Endodermal cell (in vitro differentiated cells): ENCODE measurements around the gene FCN2. TPM values are rescaled to one million over a fixed set of nuclear protein-coding genes. Genes with fewer than 3 reads are reported as not detected.

Source experiments
- DNase-seq: peaks from one replicate; pipeline ENCODE4 v3.0.0-alpha.2; 2017
- H3K27ac ChIP-seq: 2 replicates; pipeline ENCODE4 v1.5.1; 2013; ENCODE audit warnings: mild to moderate bottlenecking, low read depth, low read length, moderate library complexity
- H3K27me3 ChIP-seq: 2 replicates; pipeline ENCODE4 v1.6.1; 2013; ENCODE audit warnings: mild to moderate bottlenecking, low read length, moderate library complexity; ENCODE audit not compliant: insufficient read depth, control insufficient read depth, poor library complexity, severe bottlenecking
- H3K36me3 ChIP-seq: 2 replicates; pipeline ENCODE4 v1.7.0; 2013; ENCODE audit warnings: mild to moderate bottlenecking, low read length, moderate library complexity; ENCODE audit not compliant: control insufficient read depth, insufficient read depth
- H3K4me1 ChIP-seq: one replicate; pipeline ENCODE4 v1.7.0; 2013; ENCODE audit warnings: low read length; ENCODE audit not compliant: control insufficient read depth, insufficient read depth
- H3K4me3 ChIP-seq: 2 replicates; pipeline ENCODE4 v1.5.1; 2013; ENCODE audit warnings: mild to moderate bottlenecking, low read length, moderate library complexity
- H3K9ac ChIP-seq: 2 replicates; pipeline ENCODE4 v1.6.1; 2013; ENCODE audit warnings: mild to moderate bottlenecking, low read length, moderate library complexity; ENCODE audit not compliant: poor library complexity, severe bottlenecking; ENCODE audit errors: extremely low read depth
- H3K9me3 ChIP-seq: 2 replicates; pipeline ENCODE4 v1.6.1; 2013; ENCODE audit warnings: mild to moderate bottlenecking, low read length, moderate library complexity; ENCODE audit not compliant: control insufficient read depth
- H3K27ac Mint-ChIP-seq: 2 replicates; pipeline ENCODE4 v1.8.0; 2020; ENCODE audit warnings: mixed read lengths
- H3K27me3 Mint-ChIP-seq: 2 replicates; pipeline ENCODE4 v1.8.0; 2021; ENCODE audit warnings: mild to moderate bottlenecking, mixed read lengths; ENCODE audit not compliant: insufficient read depth
- H3K36me3 Mint-ChIP-seq: 2 replicates; pipeline ENCODE4 v1.8.0; 2020; ENCODE audit warnings: low read depth, mixed read lengths
- H3K4me1 Mint-ChIP-seq: 2 replicates; pipeline ENCODE4 v1.8.0; 2020; ENCODE audit warnings: mixed read lengths
- H3K4me3 Mint-ChIP-seq: 2 replicates; pipeline ENCODE4 v1.8.0; 2020; ENCODE audit warnings: mild to moderate bottlenecking, moderate library complexity, mixed read lengths
- H3K9me3 Mint-ChIP-seq: 2 replicates; pipeline ENCODE4 v1.8.0; 2020; ENCODE audit warnings: mild to moderate bottlenecking, mixed read lengths
- WGBS, 2 experiments: methylation state at CpG; one replicate each; pipeline versions ENCODE4 v1.1.5 to v1.1.7; 2013; ENCODE audit warnings: missing lambda C conversion rate in 2 of 2, mixed read lengths in 1 of 2; ENCODE audit not compliant: insufficient coverage in 1 of 2, insufficient read length in 1 of 2; 5-methylcytosine and 5-hydroxymethylcytosine counted together
- total RNA-seq, 2 donors: library from RNA; stranded (reverse); fragmentation: NEBNext Ultra II Directional in 1 of 2; extraction: Animal tissue kit (Norgen Biotek cat#: 25700) in 1 of 2; gene quantifications; 2 replicates in 1 of 2; 3 replicates in 1 of 2; pipeline ENCODE4 v1.2.1, GENCODE V29; 2021
- TF ChIP-seq, protein P1 (sequence below): fragments of 200-600 bp; sonication (generic); conservative IDR thresholded peaks from 2 replicates; pipeline ENCODE4 v1.5.0; 2021; ENCODE audit warnings: antibody characterized with exemption, mild to moderate bottlenecking

The FCN2 gene
- total RNA-seq, 2 donors from 2014 or later: not detected

DNA sequence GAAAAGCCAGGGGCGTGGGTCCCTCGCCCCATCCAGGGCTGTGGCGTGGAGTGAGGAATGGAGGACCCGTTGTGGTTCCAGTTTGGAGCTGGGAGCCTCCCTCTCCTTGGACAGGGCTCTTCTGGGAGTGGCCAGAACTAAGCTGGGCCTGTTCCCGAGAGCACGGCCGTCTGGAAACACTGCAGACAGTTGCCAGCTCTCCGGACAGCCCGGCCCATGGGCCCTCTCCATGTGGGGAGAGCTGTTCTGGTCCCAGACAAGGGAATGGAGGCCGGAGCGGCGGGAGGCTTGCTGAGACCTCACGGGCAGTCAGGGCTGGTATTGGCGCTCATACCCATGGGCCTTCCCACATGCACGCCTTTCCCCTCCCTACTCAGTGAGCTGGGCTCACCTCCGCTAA, 45.2 kb upstream of the FCN2 start:
- Histone ChIP-seq H3K4me3 (no peak overlapping the region), H3K4me1 (no peaks in the 10 kb centered on the region), H3K27ac (no peak overlapping the region), H3K9me3 (no peaks in the 10 kb centered on the region), H3K9ac (no peak overlapping the region), H3K27me3 (no peaks in the 10 kb centered on the region), H3K36me3 (peaks cover 3% of the 10 kb centered on the region)
- Mint-ChIP-seq H3K4me3 (no peak overlapping the region), H3K27me3 (no peaks in the 10 kb centered on the region), H3K9me3 (no peaks in the 10 kb centered on the region), H3K4me1 (no peaks in the 10 kb centered on the region), H3K27ac (no peak overlapping the region), H3K36me3 (peaks cover 8% of the 10 kb centered on the region)
- TF ChIP-seq, protein P1, sequence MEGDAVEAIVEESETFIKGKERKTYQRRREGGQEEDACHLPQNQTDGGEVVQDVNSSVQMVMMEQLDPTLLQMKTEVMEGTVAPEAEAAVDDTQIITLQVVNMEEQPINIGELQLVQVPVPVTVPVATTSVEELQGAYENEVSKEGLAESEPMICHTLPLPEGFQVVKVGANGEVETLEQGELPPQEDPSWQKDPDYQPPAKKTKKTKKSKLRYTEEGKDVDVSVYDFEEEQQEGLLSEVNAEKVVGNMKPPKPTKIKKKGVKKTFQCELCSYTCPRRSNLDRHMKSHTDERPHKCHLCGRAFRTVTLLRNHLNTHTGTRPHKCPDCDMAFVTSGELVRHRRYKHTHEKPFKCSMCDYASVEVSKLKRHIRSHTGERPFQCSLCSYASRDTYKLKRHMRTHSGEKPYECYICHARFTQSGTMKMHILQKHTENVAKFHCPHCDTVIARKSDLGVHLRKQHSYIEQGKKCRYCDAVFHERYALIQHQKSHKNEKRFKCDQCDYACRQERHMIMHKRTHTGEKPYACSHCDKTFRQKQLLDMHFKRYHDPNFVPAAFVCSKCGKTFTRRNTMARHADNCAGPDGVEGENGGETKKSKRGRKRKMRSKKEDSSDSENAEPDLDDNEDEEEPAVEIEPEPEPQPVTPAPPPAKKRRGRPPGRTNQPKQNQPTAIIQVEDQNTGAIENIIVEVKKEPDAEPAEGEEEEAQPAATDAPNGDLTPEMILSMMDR: no peak
- WGBS, 2 experiments: 84 to 93% methylated on average over 6 to 16 of the region's 16 CpGs
- DNase-seq: no peak

DNA sequence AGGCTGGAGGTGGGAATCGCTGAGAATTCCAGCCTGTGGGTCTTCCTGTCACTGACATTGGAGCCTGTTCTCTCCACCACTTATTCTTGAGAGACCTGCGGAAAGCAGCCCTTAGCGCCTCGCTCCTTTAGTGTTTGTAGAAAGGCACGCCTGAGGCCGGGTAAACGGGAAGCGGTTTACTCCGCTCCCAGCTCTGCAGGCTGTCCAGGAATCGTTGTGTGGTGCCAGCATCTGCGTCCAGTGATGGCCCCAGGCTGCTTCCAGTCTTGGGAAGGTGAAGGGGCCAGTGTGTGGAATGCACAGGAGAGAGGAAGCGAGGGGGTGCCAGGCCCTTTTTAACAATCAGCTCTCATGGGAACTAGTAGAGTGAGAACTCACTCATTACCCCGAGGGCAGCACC, 44.6 kb upstream of the FCN2 start:
- H3K27me3 ChIP-seq: no peaks in the 10 kb centered on the region
- H3K4me1 ChIP-seq: no peaks in the 10 kb centered on the region
- TF ChIP-seq, protein P1: no peak
- no peaks in the 10 kb centered on the region for H3K9me3 Mint-ChIP-seq
- H3K4me3 ChIP-seq: no peak overlapping the region
- H3K27ac Mint-ChIP-seq: no peak overlapping the region
- H3K9ac ChIP-seq: no peak overlapping the region
- H3K4me1 Mint-ChIP-seq: no peaks in the 10 kb centered on the region
- WGBS, 2 experiments: 95 to 96% methylated on average over 13 of the region's 13 CpGs
- peaks cover 8% of the 10 kb centered on the region for H3K36me3 Mint-ChIP-seq
- no peaks in the 10 kb centered on the region for H3K9me3 ChIP-seq
- H3K36me3 ChIP-seq: no peaks in the 10 kb centered on the region
- no peak for DNase-seq
- H3K4me3 Mint-ChIP-seq: no peak overlapping the region
- H3K27me3 Mint-ChIP-seq: no peaks in the 10 kb centered on the region
- H3K27ac ChIP-seq: no peak overlapping the region

DNA sequence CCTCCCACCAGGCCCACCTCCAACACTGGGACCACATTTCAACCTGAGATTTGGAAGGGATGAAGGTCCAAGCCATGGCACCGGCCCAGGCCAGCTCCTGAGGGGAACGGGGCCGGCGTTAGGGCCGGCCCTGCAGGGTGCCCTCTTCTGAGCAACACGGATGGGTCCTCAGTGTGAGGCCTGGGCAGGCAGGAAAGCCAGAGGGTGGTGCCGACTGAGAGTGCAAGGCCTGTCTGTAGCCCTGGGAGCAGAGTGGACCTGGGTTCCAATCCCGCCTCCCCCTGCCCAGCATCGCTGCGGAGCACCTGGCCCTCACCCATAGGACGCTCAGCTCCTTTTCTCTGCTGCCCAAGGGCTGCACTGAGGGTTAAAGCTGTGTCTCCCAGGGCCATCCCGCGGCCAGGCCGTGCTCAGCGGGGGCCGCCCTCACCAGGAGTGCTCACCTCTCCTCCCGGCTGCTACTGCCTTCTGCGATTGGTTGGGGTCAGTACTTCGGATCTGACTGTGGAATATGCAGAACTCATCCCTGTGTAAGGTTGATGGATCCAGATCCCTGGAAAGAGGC, 44.1 kb upstream of the FCN2 start:
- H3K9ac ChIP-seq: no peak overlapping the region
- Mint-ChIP-seq H3K4me3 (no peak overlapping the region), H3K36me3 (peaks cover 8% of the 10 kb centered on the region), H3K4me1 (no peaks in the 10 kb centered on the region), H3K9me3 (no peaks in the 10 kb centered on the region), H3K27ac (no peak overlapping the region), H3K27me3 (no peaks in the 10 kb centered on the region)
- no peaks in the 10 kb centered on the region for H3K27me3 ChIP-seq
- 89 to 94% methylated on average over 7 to 19 of the region's 19 CpGs for WGBS, 2 experiments
- no peak overlapping the region for H3K27ac ChIP-seq
- H3K36me3 ChIP-seq: no peaks in the 10 kb centered on the region
- no peak for DNase-seq
- no peak overlapping the region for H3K4me3 ChIP-seq
- no peaks in the 10 kb centered on the region for H3K9me3 ChIP-seq
- H3K4me1 ChIP-seq: no peaks in the 10 kb centered on the region
- TF ChIP-seq, protein P1: no peak
